ENCODE data around the gene CXCL12.

The CXCL12 gene

GRCh38 chr10:44424957-44425356 lies 40.1 kb upstream of the CXCL12 start:
- intact Hi-C loops (cut with DNase I; ENCODE audit: low total_unique reads): no loop called here
- no peak for TF ChIP-seq CTCF (IDR thresholded peaks at IDR 0.05)
- no peak for DNase-seq
- Histone ChIP-seq H3K4me1 (no peaks in the 10 kb centered on the region), H3K36me3 (no peaks in the 10 kb centered on the region), H3K27me3 (no peaks in the 10 kb centered on the region), H3K27ac (no peak overlapping the region), H3K9me3 (peaks cover 0 to 5% (median 0%) of the 10 kb centered on the region in 3 donors), H3K4me3 (no peak overlapping the region)

GRCh38 chr10:44424298-44424697 lies 39.4 kb upstream of the CXCL12 start:
- TF ChIP-seq CTCF (IDR thresholded peaks at IDR 0.05): no peak
- intact Hi-C loops (cut with DNase I; ENCODE audit: low total_unique reads): no loop called here
- H3K4me3 ChIP-seq: no peak overlapping the region
- H3K27ac ChIP-seq: no peak overlapping the region
- no peaks in the 10 kb centered on the region for H3K4me1 ChIP-seq
- H3K36me3 ChIP-seq: no peaks in the 10 kb centered on the region
- H3K9me3 ChIP-seq: no peaks in the 10 kb centered on the region
- DNase-seq: no peak
- H3K27me3 ChIP-seq: no peaks in the 10 kb centered on the region

- Histone ChIP-seq H3K4me1 (no peaks in the 10 kb centered on the region), H3K36me3 (no peaks in the 10 kb centered on the region), H3K4me3 (no peak overlapping the region), H3K9me3 (no peaks in the 10 kb centered on the region), H3K27me3 (no peaks in the 10 kb centered on the region), H3K27ac (no peak overlapping the region)
- DNase-seq: no peak
- intact Hi-C loops (cut with DNase I; ENCODE audit: low total_unique reads): no loop called here
- TF ChIP-seq CTCF (IDR thresholded peaks at IDR 0.05): no peak
Observed at GRCh38 chr10:44422570-44423101, 37.7 kb upstream of the CXCL12 start.

GRCh38 chr10:44422153-44422552 lies 37.3 kb upstream of the CXCL12 start:
- TF ChIP-seq CTCF (IDR thresholded peaks at IDR 0.05): no peak
- H3K36me3 ChIP-seq: no peaks in the 10 kb centered on the region
- H3K4me1 ChIP-seq: peaks cover 0 to 4% (median under 1%) of the 10 kb centered on the region in 4 donors
- no peaks in the 10 kb centered on the region for H3K9me3 ChIP-seq
- H3K4me3 ChIP-seq: no peak overlapping the region
- no peak overlapping the region for H3K27ac ChIP-seq
- H3K27me3 ChIP-seq: no peaks in the 10 kb centered on the region
- DNase-seq: no peak
- intact Hi-C loops (cut with DNase I; ENCODE audit: low total_unique reads): no loop called here

- no peak overlapping the region for H3K4me3 ChIP-seq
- no peak for TF ChIP-seq CTCF (IDR thresholded peaks at IDR 0.05)
- H3K36me3 ChIP-seq: no peaks in the 10 kb centered on the region
- no peak overlapping the region for H3K27ac ChIP-seq
- peaks cover 0 to 15% (median 5%) of the 10 kb centered on the region in 4 donors for H3K4me1 ChIP-seq
- DNase-seq: no peak
- no peaks in the 10 kb centered on the region for H3K9me3 ChIP-seq
- intact Hi-C loops (cut with DNase I; ENCODE audit: low total_unique reads): no loop called here
- H3K27me3 ChIP-seq: no peaks in the 10 kb centered on the region
Observed at GRCh38 chr10:44419790-44420549, 35.1 kb upstream of the CXCL12 start.

All from tibial artery (tissue), 4 donors.